Naive thymus-derived CD4-positive, alpha-beta T cell (primary cell): ENCODE results near the gene CHN2. TPM values are rescaled to one million over a fixed set of nuclear protein-coding genes. Genes with fewer than 3 reads are reported as not detected.

ENCODE experiments used
- ATAC-seq: fragments of 150-1000 bp; cut with Tn5 transposase; 2 replicates; pipeline ENCODE4 v1.10.0; 2021; ENCODE audit warnings: mild to moderate bottlenecking, moderate library complexity
- CTCF ChIA-PET: fragments of 350-600 bp; sonication (Branson Sonifier 250); formaldehyde crosslinking; loops from one replicate; lab custom pipeline; 2021; ENCODE audit warnings: antibody characterized with exemption; lab: Charles Lee
- POLR2A ChIA-PET: fragments of 350-600 bp; sonication (Branson Sonifier 250); formaldehyde crosslinking; loops from one replicate; lab custom pipeline; 2021; ENCODE audit warnings: antibody characterized with exemption, inconsistent platforms; lab: Charles Lee
- DNase-seq, 9 donors: peaks; one replicate each; pipeline versions ENCODE4 v3.0.0 to v3.0.0-alpha.2; 2020 to 2022; ENCODE audit warnings: mixed read lengths in 1 of 9
- H3K27ac ChIP-seq: one replicate; pipeline ENCODE4 v1.7.0; 2013; ENCODE audit warnings: mild to moderate bottlenecking, low read depth, low read length, moderate library complexity
- H3K27me3 ChIP-seq, 2 donors: one replicate each; pipeline ENCODE4 v1.7.0; 2013; ENCODE audit warnings: low read length in 2 of 2, mild to moderate bottlenecking in 2 of 2, moderate library complexity in 2 of 2; ENCODE audit not compliant: control insufficient read depth in 2 of 2, insufficient read depth in 2 of 2
- H3K36me3 ChIP-seq, 3 experiments: 1 replicate in 2 of 3; 2 replicates in 1 of 3; pipeline ENCODE4 v1.7.0; 2013; ENCODE audit warnings: low read length in 3 of 3, mild to moderate bottlenecking in 3 of 3, moderate library complexity in 1 of 3; ENCODE audit not compliant: insufficient read depth in 3 of 3, control insufficient read depth in 2 of 3
- H3K4me1 ChIP-seq, 2 donors: one replicate each; pipeline ENCODE4 v1.7.0; 2013; ENCODE audit warnings: low read length in 2 of 2, mild to moderate bottlenecking in 2 of 2, moderate library complexity in 1 of 2; ENCODE audit not compliant: control insufficient read depth in 2 of 2, insufficient read depth in 2 of 2
- H3K4me3 ChIP-seq: 2 replicates; pipeline ENCODE4 v1.7.0; 2013; ENCODE audit warnings: mild to moderate bottlenecking, low read length
- H3K9me3 ChIP-seq, 3 experiments: 1 replicate in 2 of 3; 2 replicates in 1 of 3; pipeline ENCODE4 v1.7.0; 2013; ENCODE audit warnings: low read length in 3 of 3; ENCODE audit not compliant: control insufficient read depth in 2 of 3
- H3K27ac Mint-ChIP-seq, 9 donors: one replicate each; pipeline ENCODE4 v1.8.0; 2020 to 2022; ENCODE audit warnings: mixed read lengths in 9 of 9, mild to moderate bottlenecking in 8 of 9, moderate library complexity in 5 of 9, inconsistent platforms in 2 of 9
- H3K27me3 Mint-ChIP-seq, 5 donors: one replicate each; pipeline ENCODE4 v1.8.0; 2021 to 2022; ENCODE audit warnings: mixed read lengths in 5 of 5, mild to moderate bottlenecking in 1 of 5
- H3K36me3 Mint-ChIP-seq, 5 donors: one replicate each; pipeline ENCODE4 v1.8.0; 2020 to 2022; ENCODE audit warnings: mixed read lengths in 5 of 5, mild to moderate bottlenecking in 3 of 5, inconsistent platforms in 1 of 5
- H3K4me1 Mint-ChIP-seq, 7 donors: one replicate each; pipeline ENCODE4 v1.8.0; 2020 to 2022; ENCODE audit warnings: mixed read lengths in 7 of 7, mild to moderate bottlenecking in 3 of 7, inconsistent platforms in 1 of 7
- H3K4me3 Mint-ChIP-seq, 10 donors: one replicate each; pipeline ENCODE4 v1.8.0; 2020 to 2022; ENCODE audit warnings: mild to moderate bottlenecking in 10 of 10, mixed read lengths in 10 of 10, moderate library complexity in 6 of 10, inconsistent platforms in 2 of 10
- H3K9me3 Mint-ChIP-seq, 11 donors: one replicate each; pipeline ENCODE4 v1.8.0; 2020 to 2022; ENCODE audit warnings: mixed read lengths in 11 of 11, mild to moderate bottlenecking in 4 of 11, inconsistent platforms in 1 of 11, moderate library complexity in 1 of 11
- intact Hi-C, 2 donors: fragments of 100-400 bp; cut with micrococcal nuclease; formaldehyde crosslinking; loops; one replicate each; pipeline ENCODE4 v1.15.1; 2023
- polyA plus RNA-seq, 2 donors: library from polyadenylated mRNA; unstranded; fragments of 300-500 nt; fragmentation: Illumina TruSeq; gene quantifications; one replicate each; pipeline ENCODE4 v1.2.3, GENCODE V29; 2021
- total RNA-seq, 6 experiments: library from RNA in 5 of 6; stranded (reverse) in 5 of 6; gene quantifications; 1 replicate in 5 of 6; 2 replicates in 1 of 6; pipeline ENCODE4 v1.2.3 and lab custom pipeline; 2021 to 2026

The CHN2 gene
- total and polyA plus RNA-seq, 7 experiments from 2014 or later = 0.34 to 28.1 (median 0.98) TPM

DNA sequence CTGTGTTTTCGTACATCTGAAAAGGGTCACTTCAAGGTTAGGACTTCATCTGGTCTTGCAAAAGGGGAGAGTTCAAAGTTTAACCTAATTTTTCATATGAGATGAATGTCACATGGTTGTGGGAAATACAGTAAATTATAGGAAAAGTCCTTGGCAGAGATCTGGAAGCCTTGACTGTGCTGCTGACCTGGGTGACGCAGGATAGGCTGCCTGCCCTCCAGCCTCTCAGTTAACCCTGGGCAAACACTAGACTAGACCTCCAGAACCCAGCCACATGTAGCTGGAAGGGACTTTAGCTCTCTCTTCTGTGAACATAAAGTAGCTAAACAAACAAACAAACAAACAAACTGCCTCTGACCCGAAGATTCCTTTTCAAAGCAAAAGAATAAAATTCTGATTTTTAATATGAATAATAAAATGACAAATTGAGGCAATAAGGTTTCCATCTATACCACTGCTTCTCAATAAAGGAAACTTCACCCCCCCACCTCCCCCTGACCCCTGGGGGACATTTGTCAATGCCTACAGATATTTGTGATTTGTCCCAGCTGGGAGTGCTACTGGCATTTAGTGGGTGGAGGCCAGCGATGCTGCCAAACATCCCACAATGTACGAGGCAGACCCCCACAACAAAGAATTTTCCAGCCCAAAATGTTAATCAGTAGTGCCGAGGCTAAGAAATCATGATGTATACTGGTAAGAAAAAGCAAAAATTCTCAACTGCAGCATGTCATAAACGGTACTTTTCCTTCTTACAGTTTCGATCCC lies 293.8 kb downstream of the CHN2 start:
- H3K9me3 Mint-ChIP-seq = peaks cover 0 to 2% (median 0%) of the 10 kb centered on the region in 11 donors
- no peaks in the 10 kb centered on the region for H3K36me3 Mint-ChIP-seq
- H3K36me3 ChIP-seq = no peaks in the 10 kb centered on the region
- no peaks in the 10 kb centered on the region for H3K27me3 ChIP-seq
- peaks cover 3 to 30% (median 5%) of the 10 kb centered on the region in 5 donors for H3K27me3 Mint-ChIP-seq
- intact Hi-C loops = no loop called here
- H3K27ac ChIP-seq = no peak overlapping the region
- ATAC-seq (no peak), DNase-seq (no peak)
- H3K27ac Mint-ChIP-seq = no peak overlapping the region
- POLR2A ChIA-PET = no interaction called here
- peaks cover 0 to 9% (median 0%) of the 10 kb centered on the region in 7 donors for H3K4me1 Mint-ChIP-seq
- CTCF ChIA-PET = interaction anchor here (0.6 kb wide), 1 partner anchor 75 kb away, joined by 3 read pairs; no protein-coding TSS in a partner anchor
- H3K4me1 ChIP-seq = no peaks in the 10 kb centered on the region
- no peaks in the 10 kb centered on the region for H3K9me3 ChIP-seq
- no peak overlapping the region for H3K4me3 Mint-ChIP-seq
- H3K4me3 ChIP-seq = no peak overlapping the region

DNA sequence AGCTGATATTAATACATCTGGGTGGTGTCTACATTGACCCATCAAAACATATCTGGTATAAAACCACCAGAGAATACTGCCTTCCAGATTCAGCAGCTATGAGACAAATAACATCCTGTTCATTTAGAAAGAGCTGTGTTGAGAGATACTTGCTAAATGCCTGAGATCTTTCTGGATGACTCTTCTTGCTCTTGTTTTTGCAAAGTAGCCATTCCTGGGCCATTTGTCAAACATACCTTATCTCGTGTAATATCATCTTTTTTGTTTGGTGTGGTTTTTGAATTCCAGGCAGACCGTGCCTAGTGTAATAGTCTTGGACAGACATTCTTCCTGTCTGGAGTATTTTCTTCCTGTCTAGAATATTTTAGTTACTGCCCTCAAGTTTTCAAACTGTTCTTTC lies 294.4 kb downstream of the CHN2 start:
- Mint-ChIP-seq H3K27ac (no peak overlapping the region), H3K36me3 (no peaks in the 10 kb centered on the region), H3K9me3 (peaks cover 0 to 2% (median 0%) of the 10 kb centered on the region in 11 donors), H3K4me1 (peaks cover 0 to 9% (median 0%) of the 10 kb centered on the region in 7 donors), H3K27me3 (peaks cover 3 to 27% (median 5%) of the 10 kb centered on the region in 5 donors), H3K4me3 (no peak overlapping the region)
- H3K4me1 ChIP-seq = no peaks in the 10 kb centered on the region
- no peaks in the 10 kb centered on the region for H3K36me3 ChIP-seq
- POLR2A ChIA-PET = no interaction called here
- CTCF ChIA-PET = no interaction called here
- no peak for DNase-seq
- no peaks in the 10 kb centered on the region for H3K9me3 ChIP-seq
- no peak overlapping the region for H3K4me3 ChIP-seq
- ATAC-seq = no peak
- no peaks in the 10 kb centered on the region for H3K27me3 ChIP-seq
- intact Hi-C loops = no loop called here
- no peak overlapping the region for H3K27ac ChIP-seq

DNA sequence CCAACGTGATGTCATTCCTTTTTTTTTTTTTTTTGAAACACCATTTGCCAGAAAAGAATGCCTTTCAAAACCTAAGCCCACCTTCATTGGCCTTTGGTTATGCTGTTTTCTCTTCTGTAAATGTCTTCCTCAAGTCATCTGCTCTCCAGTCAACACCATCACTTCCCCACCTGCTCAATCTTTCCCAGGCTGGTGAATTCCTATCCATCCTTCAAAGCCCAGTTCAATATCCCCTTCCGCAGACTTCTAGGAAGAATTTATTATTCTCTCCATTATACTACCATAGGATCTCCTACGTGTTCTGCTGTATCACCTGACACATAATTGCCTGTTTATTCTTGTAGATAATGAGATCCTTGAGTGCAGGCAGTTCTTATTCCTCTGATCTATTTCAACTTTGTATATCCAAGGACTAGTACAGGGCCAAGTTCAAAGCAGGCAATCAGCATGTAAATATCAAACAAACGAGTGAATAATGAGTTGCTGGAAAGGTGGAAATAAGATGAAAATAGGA lies 295.6 kb downstream of the CHN2 start:
- H3K36me3 Mint-ChIP-seq = no peaks in the 10 kb centered on the region
- POLR2A ChIA-PET = no interaction called here
- no peak overlapping the region for H3K4me3 ChIP-seq
- H3K9me3 ChIP-seq = no peaks in the 10 kb centered on the region
- no peaks in the 10 kb centered on the region for H3K27me3 ChIP-seq
- no peaks in the 10 kb centered on the region for H3K4me1 ChIP-seq
- intact Hi-C loops = no loop called here
- CTCF ChIA-PET = no interaction called here
- H3K36me3 ChIP-seq = no peaks in the 10 kb centered on the region
- H3K4me3 Mint-ChIP-seq = no peak overlapping the region
- no peak overlapping the region for H3K27ac ChIP-seq
- no peak for DNase-seq
- H3K9me3 Mint-ChIP-seq = peaks cover 0 to 2% (median 0%) of the 10 kb centered on the region in 11 donors
- H3K27me3 Mint-ChIP-seq = peaks cover 3 to 24% (median 5%) of the 10 kb centered on the region in 5 donors
- no peak for ATAC-seq
- H3K27ac Mint-ChIP-seq = no peak overlapping the region
- H3K4me1 Mint-ChIP-seq = peaks cover 0 to 9% (median 0%) of the 10 kb centered on the region in 7 donors

DNA sequence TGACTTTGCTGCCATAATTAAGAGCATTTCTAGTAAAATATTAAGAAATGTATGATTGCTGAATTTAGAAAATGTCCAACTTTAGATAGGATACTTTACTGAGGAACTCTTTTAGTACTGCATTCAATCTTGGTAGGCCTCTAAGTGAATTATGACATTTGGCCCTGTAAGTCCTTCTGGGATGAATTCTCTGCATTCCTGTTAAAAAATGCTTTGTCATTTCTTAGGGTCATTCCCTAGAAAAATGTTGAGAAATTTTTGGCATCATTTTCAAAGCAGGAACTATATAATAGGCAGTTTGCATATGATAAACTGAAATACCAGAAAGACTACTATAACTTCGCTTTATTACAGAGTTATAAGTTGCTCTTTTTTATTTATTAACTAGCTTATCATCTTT lies 299.8 kb downstream of the CHN2 start:
- Mint-ChIP-seq H3K4me3 (no peak overlapping the region), H3K4me1 (no peaks in the 10 kb centered on the region), H3K9me3 (no peaks in the 10 kb centered on the region), H3K27me3 (peaks cover 0 to 7% (median 5%) of the 10 kb centered on the region in 5 donors), H3K27ac (no peak overlapping the region), H3K36me3 (no peaks in the 10 kb centered on the region)
- POLR2A ChIA-PET = no interaction called here
- H3K9me3 ChIP-seq = no peaks in the 10 kb centered on the region
- H3K36me3 ChIP-seq = no peaks in the 10 kb centered on the region
- DNase-seq (no peak), ATAC-seq (no peak)
- no peaks in the 10 kb centered on the region for H3K4me1 ChIP-seq
- no peaks in the 10 kb centered on the region for H3K27me3 ChIP-seq
- H3K27ac ChIP-seq = no peak overlapping the region
- H3K4me3 ChIP-seq = no peak overlapping the region
- CTCF ChIA-PET = no interaction called here
- intact Hi-C loops = no loop called here

DNA sequence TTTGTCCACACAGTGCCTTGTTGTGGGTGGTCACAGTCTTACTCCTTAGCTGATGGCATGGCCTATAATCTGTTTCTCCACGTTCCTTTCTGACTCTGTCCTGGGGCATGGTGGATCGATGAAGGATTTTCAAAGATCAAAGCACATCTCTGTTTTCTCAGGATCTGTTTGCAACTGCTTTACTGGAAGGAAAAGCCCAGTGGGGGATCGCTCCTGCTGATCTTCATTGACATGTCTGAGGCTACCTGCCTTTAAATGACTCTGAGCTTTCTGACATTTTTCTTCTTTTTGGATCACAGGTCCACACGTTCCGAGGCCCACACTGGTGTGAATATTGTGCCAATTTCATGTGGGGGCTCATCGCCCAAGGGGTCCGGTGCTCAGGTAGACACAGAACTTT lies 301.1 kb downstream of the CHN2 start:
- no peaks in the 10 kb centered on the region for H3K4me1 Mint-ChIP-seq
- peaks cover 0 to 2% (median 0%) of the 10 kb centered on the region in 5 donors for H3K27me3 Mint-ChIP-seq
- intact Hi-C loops = no loop called here
- DNase-seq = no peak
- H3K9me3 ChIP-seq = no peaks in the 10 kb centered on the region
- POLR2A ChIA-PET = no interaction called here
- H3K27me3 ChIP-seq = no peaks in the 10 kb centered on the region
- no peak overlapping the region for H3K27ac Mint-ChIP-seq
- CTCF ChIA-PET = no interaction called here
- no peaks in the 10 kb centered on the region for H3K36me3 ChIP-seq
- peaks cover 0 to 2% (median 0%) of the 10 kb centered on the region in 11 donors for H3K9me3 Mint-ChIP-seq
- H3K4me1 ChIP-seq = no peaks in the 10 kb centered on the region
- H3K27ac ChIP-seq = no peak overlapping the region
- no peaks in the 10 kb centered on the region for H3K36me3 Mint-ChIP-seq
- no peak overlapping the region for H3K4me3 ChIP-seq
- H3K4me3 Mint-ChIP-seq = no peak overlapping the region
- no peak for ATAC-seq

DNA sequence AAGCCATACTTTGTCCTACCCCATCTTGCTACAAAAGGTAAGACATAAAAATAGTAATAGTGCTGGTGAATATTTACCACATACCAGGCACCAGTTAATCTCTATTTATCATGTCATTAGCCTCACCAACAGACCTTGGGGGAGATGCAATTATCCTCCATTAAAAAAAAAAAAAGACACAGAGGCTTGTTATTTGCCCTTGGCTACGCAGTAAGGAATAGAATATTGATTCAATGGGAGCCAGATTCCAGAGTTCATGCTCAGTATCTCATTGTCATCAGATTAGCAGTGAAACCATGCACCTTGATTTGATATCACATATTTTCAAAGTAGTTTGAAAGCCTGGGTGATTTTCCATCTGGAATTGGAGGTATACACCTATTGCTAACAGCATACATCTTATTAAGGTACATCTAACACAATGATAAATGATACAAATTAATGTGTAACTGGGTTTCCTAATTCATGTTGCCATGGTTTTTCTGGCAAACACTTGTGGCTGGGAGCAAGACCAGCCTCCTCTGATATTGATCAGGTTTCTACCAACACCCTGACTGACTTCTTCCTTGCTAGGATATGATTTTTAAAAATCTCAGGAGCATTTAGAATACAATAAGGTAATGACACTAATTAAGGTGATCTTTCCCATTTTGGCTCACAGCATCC lies 301.9 kb downstream of the CHN2 start:
- intact Hi-C loops = no loop called here
- CTCF ChIA-PET = no interaction called here
- POLR2A ChIA-PET = no interaction called here

More for the DNA sequence above, 301.9 kb downstream of the CHN2 start:
- no peak overlapping the region for H3K27ac Mint-ChIP-seq
- no peak overlapping the region for H3K4me3 Mint-ChIP-seq
- peaks cover 0 to 4% (median 0%) of the 10 kb centered on the region in 5 donors for H3K27me3 Mint-ChIP-seq
- H3K27me3 ChIP-seq = no peaks in the 10 kb centered on the region
- no peaks in the 10 kb centered on the region for H3K9me3 ChIP-seq
- no peak overlapping the region for H3K27ac ChIP-seq
- no peaks in the 10 kb centered on the region for H3K36me3 ChIP-seq
- no peaks in the 10 kb centered on the region for H3K4me1 ChIP-seq
- no peaks in the 10 kb centered on the region for H3K4me1 Mint-ChIP-seq
- no peak for DNase-seq
- H3K4me3 ChIP-seq = no peak overlapping the region
- no peak for ATAC-seq
- H3K9me3 Mint-ChIP-seq = peaks cover 0 to 2% (median 0%) of the 10 kb centered on the region in 11 donors
- no peaks in the 10 kb centered on the region for H3K36me3 Mint-ChIP-seq
